Psoas muscle (tissue), 8 donors: ENCODE results near the gene RNLS. TPM values are rescaled to one million over a fixed set of nuclear protein-coding genes. Genes with fewer than 3 reads are reported as not detected.

ENCODE experiments used
- ATAC-seq, 4 donors: fragments of 200-7000 bp; cut with Tn5 transposase; one replicate each; pipeline ENCODE4 v1.9.1; 2020; ENCODE audit warnings: moderate library complexity in 3 of 4, mild to moderate bottlenecking in 2 of 4
- DNase-seq, 2 donors: peaks; one replicate each; pipeline ENCODE4 v3.0.0-alpha.2; 2020
- H3K27ac ChIP-seq: fragments of 200-600 bp; one replicate; pipeline ENCODE4 v1.8.0; 2022
- H3K27me3 ChIP-seq, 3 donors: fragments of 200-600 bp in 1 of 3; one replicate each; pipeline versions ENCODE4 v1.6.1 to v1.8.0; 2013 to 2022; ENCODE audit warnings: low read length in 2 of 3, mild to moderate bottlenecking in 2 of 3, moderate library complexity in 1 of 3; ENCODE audit not compliant: insufficient read depth in 3 of 3
- H3K36me3 ChIP-seq, 2 donors: fragments of 200-600 bp in 1 of 2; one replicate each; pipeline versions ENCODE4 v1.6.1 to v1.8.0; 2013 to 2022; ENCODE audit warnings: low read depth in 1 of 2, mild to moderate bottlenecking in 1 of 2, moderate library complexity in 1 of 2; ENCODE audit not compliant: insufficient read depth in 1 of 2
- H3K4me1 ChIP-seq: fragments of 200-600 bp; one replicate; pipeline ENCODE4 v1.8.0; 2022
- H3K4me3 ChIP-seq: fragments of 200-600 bp; one replicate; pipeline ENCODE4 v1.8.0; 2022; ENCODE audit warnings: mild to moderate bottlenecking
- H3K9me3 ChIP-seq: fragments of 200-600 bp; one replicate; pipeline ENCODE4 v1.8.0; 2022
- WGBS, 3 donors: extraction: QIAGEN DNeasy Blood & Tissue Kit; methylation state at CpG; one replicate each; pipeline versions ENCODE4 v1.1.6 to v1.1.7; 2013; 5-methylcytosine and 5-hydroxymethylcytosine counted together
- intact Hi-C, 2 donors: fragments of 100-400 bp; cut with DNase I; formaldehyde crosslinking; loops; one replicate each; pipeline versions ENCODE4 v1.11.0 to v1.14.2; 2022
- polyA plus RNA-seq, 3 donors: library from polyadenylated mRNA; stranded (reverse); fragments of 200-250 nt; gene quantifications; one replicate each; pipeline ENCODE4 v1.2.3, GENCODE V29; 2013
- total RNA-seq, 4 donors: library from RNA; stranded (reverse); fragmentation: NEBNext Ultra II Directional in 2 of 4; extraction: Animal tissue kit (Norgen Biotek cat#: 25700) in 2 of 4; gene quantifications; one replicate each; pipeline versions ENCODE4 v1.2.1 to v1.2.4, GENCODE V29; 2021 to 2023
- TF ChIP-seq, protein P1 (sequence below): fragments of 200-600 bp; IDR thresholded peaks from one replicate; pipeline ENCODE4 v1.8.0; 2022; ENCODE audit warnings: antibody characterized with exemption
- donor health status: healthy with polysubstance abuse.
- donor health status: DM: no; HTN: no; CAD: no; lungs with moderate emphysema.
- donor health status: Bipolar disorder and iron deficiency.
- donor health status: healthy.
- donor health status: DM: yes; HTN: yes; CAD: no.
- donor health status: DM: no; HTN: no; CAD: no.
- donor health status: DM: no; HTN: no; CAD: no.
- donor health status: DM: yes; HTN: yes; CAD: no.

The RNLS gene
- total and polyA plus RNA-seq, 7 donors: 3.0 to 9.2 (median 6.7) TPM

DNA sequence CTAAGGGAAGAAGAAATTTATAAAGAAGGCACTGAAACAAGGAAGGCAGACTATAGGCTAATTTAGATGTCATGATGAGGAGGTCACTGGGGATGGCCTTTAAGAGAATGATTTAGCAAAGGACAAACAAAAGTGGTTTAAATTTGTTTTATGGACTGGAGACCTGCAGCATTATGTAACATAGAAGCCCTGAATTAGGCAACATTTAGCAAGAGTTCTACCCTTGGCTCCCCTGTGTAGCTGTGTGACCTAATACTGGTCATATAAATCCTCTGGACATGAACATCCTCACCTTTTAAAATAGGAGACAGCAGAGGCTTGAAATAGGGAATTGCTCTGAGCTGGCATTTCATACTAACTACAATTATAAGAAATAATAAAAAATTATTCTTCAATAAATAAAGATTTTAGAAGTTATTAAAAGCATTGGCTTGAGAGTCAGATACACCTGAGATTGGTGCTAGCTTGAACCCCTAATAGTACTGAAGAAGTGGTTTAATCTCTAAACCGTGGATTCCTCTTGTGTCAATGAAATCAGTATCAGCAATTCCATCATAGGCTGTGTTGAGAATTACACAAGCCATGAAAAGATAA lies 48.9 kb downstream of the RNLS start:
- TF ChIP-seq, protein P1, sequence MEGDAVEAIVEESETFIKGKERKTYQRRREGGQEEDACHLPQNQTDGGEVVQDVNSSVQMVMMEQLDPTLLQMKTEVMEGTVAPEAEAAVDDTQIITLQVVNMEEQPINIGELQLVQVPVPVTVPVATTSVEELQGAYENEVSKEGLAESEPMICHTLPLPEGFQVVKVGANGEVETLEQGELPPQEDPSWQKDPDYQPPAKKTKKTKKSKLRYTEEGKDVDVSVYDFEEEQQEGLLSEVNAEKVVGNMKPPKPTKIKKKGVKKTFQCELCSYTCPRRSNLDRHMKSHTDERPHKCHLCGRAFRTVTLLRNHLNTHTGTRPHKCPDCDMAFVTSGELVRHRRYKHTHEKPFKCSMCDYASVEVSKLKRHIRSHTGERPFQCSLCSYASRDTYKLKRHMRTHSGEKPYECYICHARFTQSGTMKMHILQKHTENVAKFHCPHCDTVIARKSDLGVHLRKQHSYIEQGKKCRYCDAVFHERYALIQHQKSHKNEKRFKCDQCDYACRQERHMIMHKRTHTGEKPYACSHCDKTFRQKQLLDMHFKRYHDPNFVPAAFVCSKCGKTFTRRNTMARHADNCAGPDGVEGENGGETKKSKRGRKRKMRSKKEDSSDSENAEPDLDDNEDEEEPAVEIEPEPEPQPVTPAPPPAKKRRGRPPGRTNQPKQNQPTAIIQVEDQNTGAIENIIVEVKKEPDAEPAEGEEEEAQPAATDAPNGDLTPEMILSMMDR: no peak
- Histone ChIP-seq H3K27me3 (no peaks in the 10 kb centered on the region), H3K9me3 (no peaks in the 10 kb centered on the region), H3K36me3 (no peaks in the 10 kb centered on the region), H3K4me3 (no peak overlapping the region), H3K4me1 (no peaks in the 10 kb centered on the region), H3K27ac (no peak overlapping the region)
- peak in 2 of 4 donors; percentile 70 to 80 for ATAC-seq
- intact Hi-C loops: no loop called here
- no peak for DNase-seq
- WGBS, 3 donors: 83 to 91% (median 84%) methylated on average over 1 of the region's 1 CpG

DNA sequence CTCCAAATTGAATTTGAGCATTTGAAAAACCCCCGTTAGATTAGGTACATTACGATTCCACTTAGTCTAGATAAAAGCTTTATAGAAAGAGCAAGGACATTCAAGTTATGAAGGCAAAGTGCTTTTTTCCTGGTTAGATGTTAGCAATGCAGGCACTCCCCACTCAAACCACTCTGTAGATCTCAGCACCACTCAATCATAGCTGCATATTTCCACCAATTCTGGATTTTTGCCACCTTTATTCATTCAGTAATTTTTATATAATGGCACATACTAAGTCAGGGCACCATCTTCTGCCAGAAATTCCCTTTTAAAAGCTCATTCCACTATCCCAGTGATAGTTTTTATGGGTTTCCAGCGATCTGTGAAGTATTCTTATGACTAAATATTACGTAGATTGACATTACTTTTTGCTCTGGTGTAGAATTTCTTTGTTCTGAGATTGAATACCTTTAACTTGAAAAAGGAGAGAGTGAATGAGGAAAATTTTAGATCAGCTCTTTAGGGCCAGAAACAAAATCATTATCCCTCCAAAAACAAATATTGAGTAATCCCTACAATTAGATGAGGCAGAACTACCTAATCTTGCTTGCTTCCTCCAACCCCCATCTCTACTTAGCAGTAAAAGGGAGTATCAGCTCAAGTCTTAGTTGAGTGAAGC lies 51.6 kb downstream of the RNLS start:
- no peaks in the 10 kb centered on the region for H3K9me3 ChIP-seq
- WGBS, 3 donors: 92 to 96% (median 94%) methylated on average over 4 of the region's 4 CpGs
- H3K27me3 ChIP-seq: no peaks in the 10 kb centered on the region
- DNase-seq: no peak
- no peak overlapping the region for H3K4me3 ChIP-seq
- no peak overlapping the region for H3K27ac ChIP-seq
- H3K36me3 ChIP-seq: no peaks in the 10 kb centered on the region
- intact Hi-C loops: no loop called here
- no peak for ATAC-seq
- TF ChIP-seq, protein P1: no peak
- H3K4me1 ChIP-seq: no peaks in the 10 kb centered on the region

DNA sequence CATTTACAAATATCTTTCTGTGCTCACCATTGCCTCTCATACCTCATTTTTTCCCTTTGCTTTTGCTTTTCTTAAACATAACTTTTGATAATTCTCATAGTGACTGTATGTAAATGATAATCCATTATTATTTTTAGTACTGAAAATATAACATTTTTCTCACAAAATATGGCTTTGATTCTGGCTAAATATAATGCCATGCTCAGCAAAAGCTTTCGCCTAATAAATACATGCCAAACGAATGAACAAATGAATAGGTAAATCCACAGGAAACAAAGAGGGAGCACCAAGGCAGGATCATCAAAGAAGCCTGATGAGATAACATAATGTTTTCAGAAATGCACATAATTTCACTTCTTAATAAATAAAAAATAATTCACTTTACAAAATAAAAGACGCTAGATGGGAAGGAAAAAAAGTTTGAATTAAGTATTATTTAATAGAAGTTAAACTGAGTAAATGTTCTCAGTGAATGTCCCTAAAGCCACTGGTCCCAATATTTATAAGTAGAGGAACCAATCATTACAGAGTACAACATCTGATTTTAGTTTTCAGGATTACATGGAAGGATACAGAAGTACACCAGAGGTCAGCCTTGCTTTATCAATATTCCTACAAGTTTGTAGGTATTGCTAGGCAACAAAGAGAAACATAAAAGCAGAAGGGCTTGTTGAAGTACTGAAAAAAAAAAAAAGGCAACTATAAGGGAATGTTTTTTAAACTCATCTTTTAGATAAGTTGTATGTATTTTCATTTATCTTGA lies 52.3 kb downstream of the RNLS start:
- intact Hi-C loops: no loop called here
- TF ChIP-seq, protein P1: no peak
- Histone ChIP-seq H3K4me1 (no peaks in the 10 kb centered on the region), H3K4me3 (no peak overlapping the region), H3K27ac (no peak overlapping the region), H3K9me3 (no peaks in the 10 kb centered on the region), H3K27me3 (no peaks in the 10 kb centered on the region), H3K36me3 (no peaks in the 10 kb centered on the region)
- ATAC-seq: no peak
- WGBS, 3 donors: 94 to 97% (median 96%) methylated on average over 3 of the region's 3 CpGs
- DNase-seq: no peak

DNA sequence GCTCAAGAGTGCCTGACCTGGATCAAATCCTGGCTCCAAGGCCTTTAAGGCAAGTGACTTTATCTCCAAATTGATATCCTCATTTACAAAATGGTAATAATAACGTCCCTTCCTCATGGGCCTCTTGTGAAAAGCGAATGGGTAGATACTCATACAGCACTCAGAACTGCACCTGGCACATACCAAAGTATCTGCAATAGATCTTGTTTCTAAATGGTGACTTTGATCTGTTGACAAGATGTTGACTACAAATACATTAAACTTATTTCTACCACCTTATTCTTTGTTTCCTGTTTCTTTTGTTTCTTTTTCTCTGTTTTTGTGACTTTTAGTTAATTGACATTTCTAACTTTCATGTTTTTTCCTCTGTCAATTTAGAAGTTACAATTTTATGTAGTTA lies 53.0 kb downstream of the RNLS start:
- Histone ChIP-seq H3K36me3 (no peaks in the 10 kb centered on the region), H3K27me3 (no peaks in the 10 kb centered on the region), H3K9me3 (no peaks in the 10 kb centered on the region), H3K27ac (no peak overlapping the region), H3K4me3 (no peak overlapping the region), H3K4me1 (no peaks in the 10 kb centered on the region)
- no peak for DNase-seq
- 75 to 88% (median 79%) methylated on average over 2 of the region's 2 CpGs for WGBS, 3 donors
- TF ChIP-seq, protein P1: no peak
- intact Hi-C loops: no loop called here
- no peak for ATAC-seq
